SU-DHL-6 (cell line): ENCODE measurements around the gene NUP98.

Source experiments
- CTCF ChIP-seq: fragments of 200-600 bp; sonication (generic); IDR thresholded peaks from one replicate; pipeline ENCODE4 v1.5.1; 2017; ENCODE audit warnings: antibody characterized with exemption, mild to moderate bottlenecking, low read length, moderate library complexity; ENCODE audit not compliant: insufficient read depth, poor library complexity, severe bottlenecking
- EZH2phosphoT487 ChIP-seq: fragments of 200-600 bp; sonication (generic), shearing (Covaris generic); conservative IDR thresholded peaks from 2 replicates; pipeline ENCODE4 v1.6.1; 2018; ENCODE audit warnings: mild to moderate bottlenecking, antibody characterized with exemption, low read length, moderate library complexity, mixed read lengths

- TF ChIP-seq CTCF (no peak), EZH2phosphoT487 (no peak)
These were observed 18.5 kb upstream of the NUP98 start for GRCh38 chr11:3815845-3816244.
